ENCODE measurements around the gene OSGIN1. TPM values are rescaled to one million over a fixed set of nuclear protein-coding genes. Genes with fewer than 3 reads are reported as not detected.

Gene OSGIN1
- total RNA-seq, 1 experiment from 2014 or later: 9.8 TPM

GRCh38 chr16:83951544-83951943 is 1.5 kb upstream of the OSGIN1 start:
- no peak for ATAC-seq

DNA sequence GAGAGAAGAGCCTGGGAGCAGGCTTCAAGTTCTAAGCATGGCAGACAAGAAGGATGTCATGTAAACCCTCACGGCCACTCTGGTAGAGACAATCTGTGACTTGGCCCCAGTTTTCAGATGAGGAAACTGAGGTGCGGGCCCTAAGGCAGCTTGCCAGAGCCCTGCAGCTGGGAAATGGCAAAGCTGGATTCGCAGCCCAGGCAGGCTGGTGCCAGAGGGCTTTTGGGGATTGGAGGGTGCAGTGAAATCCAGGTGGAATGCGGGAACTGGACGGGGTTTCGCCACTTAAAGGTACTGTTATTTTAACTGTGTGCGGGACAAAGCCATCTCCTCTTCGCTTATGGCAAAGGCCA is 477 bp upstream of the OSGIN1 start:
- Histone ChIP-seq H3F3A (ENCODE audit: low read length, unreplicated experiment) (no peaks in the 10 kb centered on the region), H3K9ac (ENCODE audit: low read length) (peak overlapping the region; percentile 75), H3K36me3 (ENCODE audit: low read depth, low read length) (no peaks in the 10 kb centered on the region), H2AFZ (ENCODE audit: low read length) (peak overlapping the region; percentile 88), H3K4me2 (ENCODE audit: low read length) (peak overlapping the region; percentile 99), H4K20me1 (ENCODE audit: low read length) (no peaks in the 10 kb centered on the region), H3K9me3 (ENCODE audit: low read length) (no peaks in the 10 kb centered on the region), H3K9me2 (replicated peaks; ENCODE audit: low read length) (no peaks in the 10 kb centered on the region), H3K4me1 (ENCODE audit: insufficient read depth, low read length) (peaks cover 15% of the 10 kb centered on the region), H3K79me2 (ENCODE audit: low read length) (peaks cover 18% of the 10 kb centered on the region), H3K27ac (ENCODE audit: low read length) (peak overlapping the region; percentile 72), H3K4me3 (ENCODE audit: low read length) (peak overlapping the region; percentile 79; the same call in 1 of the 2 replicates), H3K27me3 (ENCODE audit: low read length) (no peaks in the 10 kb centered on the region)
- intact Hi-C loops (cut with micrococcal nuclease): no loop called here
- no TSS peak for BruUV-seq (replicated peaks)
- TF ChIP-seq, protein P1, sequence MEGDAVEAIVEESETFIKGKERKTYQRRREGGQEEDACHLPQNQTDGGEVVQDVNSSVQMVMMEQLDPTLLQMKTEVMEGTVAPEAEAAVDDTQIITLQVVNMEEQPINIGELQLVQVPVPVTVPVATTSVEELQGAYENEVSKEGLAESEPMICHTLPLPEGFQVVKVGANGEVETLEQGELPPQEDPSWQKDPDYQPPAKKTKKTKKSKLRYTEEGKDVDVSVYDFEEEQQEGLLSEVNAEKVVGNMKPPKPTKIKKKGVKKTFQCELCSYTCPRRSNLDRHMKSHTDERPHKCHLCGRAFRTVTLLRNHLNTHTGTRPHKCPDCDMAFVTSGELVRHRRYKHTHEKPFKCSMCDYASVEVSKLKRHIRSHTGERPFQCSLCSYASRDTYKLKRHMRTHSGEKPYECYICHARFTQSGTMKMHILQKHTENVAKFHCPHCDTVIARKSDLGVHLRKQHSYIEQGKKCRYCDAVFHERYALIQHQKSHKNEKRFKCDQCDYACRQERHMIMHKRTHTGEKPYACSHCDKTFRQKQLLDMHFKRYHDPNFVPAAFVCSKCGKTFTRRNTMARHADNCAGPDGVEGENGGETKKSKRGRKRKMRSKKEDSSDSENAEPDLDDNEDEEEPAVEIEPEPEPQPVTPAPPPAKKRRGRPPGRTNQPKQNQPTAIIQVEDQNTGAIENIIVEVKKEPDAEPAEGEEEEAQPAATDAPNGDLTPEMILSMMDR (conservative IDR thresholded peaks at IDR 0.05; ENCODE audit: low read depth, low read length): no peak
- TF ChIP-seq EZH2 (IDR thresholded peaks at IDR 0.05; ENCODE audit: low read length, unreplicated experiment) (no peak), EZH2phosphoT487 (IDR thresholded peaks at IDR 0.05; ENCODE audit: borderline replicate concordance, low read length) (no peak)
- DNase-seq (peak; percentile 74), ATAC-seq (peak; percentile 21)
- ChIA-PET POLR2A (ENCODE audit: unreplicated experiment) (no interaction called here), CTCF (no interaction called here)

More at GRCh38 chr16:83951544-83951943, 1.5 kb upstream of the OSGIN1 start:
- Histone ChIP-seq H3K79me2 (ENCODE audit: low read length) (peaks cover 18% of the 10 kb centered on the region), H2AFZ (ENCODE audit: low read length) (no peak overlapping the region), H3K9me3 (ENCODE audit: low read length) (no peaks in the 10 kb centered on the region), H3K4me3 (ENCODE audit: low read length) (no peak overlapping the region), H3K9ac (ENCODE audit: low read length) (no peak overlapping the region), H4K20me1 (ENCODE audit: low read length) (no peaks in the 10 kb centered on the region), H3K9me2 (replicated peaks; ENCODE audit: low read length) (no peaks in the 10 kb centered on the region), H3K27ac (ENCODE audit: low read length) (no peak overlapping the region), H3K36me3 (ENCODE audit: low read depth, low read length) (no peaks in the 10 kb centered on the region), H3F3A (ENCODE audit: low read length, unreplicated experiment) (no peaks in the 10 kb centered on the region), H3K27me3 (ENCODE audit: low read length) (no peaks in the 10 kb centered on the region), H3K4me2 (ENCODE audit: low read length) (no peak overlapping the region), H3K4me1 (ENCODE audit: insufficient read depth, low read length) (peaks cover 15% of the 10 kb centered on the region)
- POLR2A ChIA-PET (ENCODE audit: unreplicated experiment): no interaction called here
- intact Hi-C loops (cut with micrococcal nuclease): no loop called here
- DNase-seq: no peak
- CTCF ChIA-PET: no interaction called here
- TF ChIP-seq, protein P1 (conservative IDR thresholded peaks at IDR 0.05; ENCODE audit: low read depth, low read length): no peak
- no peak for TF ChIP-seq EZH2 (IDR thresholded peaks at IDR 0.05; ENCODE audit: low read length, unreplicated experiment)
- TF ChIP-seq EZH2phosphoT487 (IDR thresholded peaks at IDR 0.05; ENCODE audit: borderline replicate concordance, low read length): no peak
- no TSS peak for BruUV-seq (replicated peaks)

- no peaks in the 10 kb centered on the region for H4K20me1 ChIP-seq (ENCODE audit: low read length)
- H2AFZ ChIP-seq (ENCODE audit: low read length): peak overlapping the region; percentile 88
- H3K79me2 ChIP-seq (ENCODE audit: low read length): peaks cover 18% of the 10 kb centered on the region
- TSS peak; percentile 49 for BruUV-seq (replicated peaks)
- H3K9me3 ChIP-seq (ENCODE audit: low read length): no peaks in the 10 kb centered on the region
- H3F3A ChIP-seq (ENCODE audit: low read length, unreplicated experiment): no peaks in the 10 kb centered on the region
- no peaks in the 10 kb centered on the region for H3K9me2 ChIP-seq (replicated peaks; ENCODE audit: low read length)
- H3K4me1 ChIP-seq (ENCODE audit: insufficient read depth, low read length): peaks cover 15% of the 10 kb centered on the region
- DNase-seq: peak; percentile 58
- H3K4me2 ChIP-seq (ENCODE audit: low read length): peak overlapping the region; percentile 99
- CTCF ChIA-PET: interaction anchor here (0.8 to 1.8 kb wide), 3 partner anchors 27 to 60 kb away, joined by 3 to 7 read pairs (median 7); no protein-coding TSS in a partner anchor
- H3K27me3 ChIP-seq (ENCODE audit: low read length): no peaks in the 10 kb centered on the region
- intact Hi-C loops (cut with micrococcal nuclease): loop anchor here (1.0 kb wide), 1 partner anchor 28 kb away; no protein-coding TSS in a partner anchor
- H3K9ac ChIP-seq (ENCODE audit: low read length): peak overlapping the region; percentile 75
- ATAC-seq: peak; percentile 57
- peak overlapping the region; percentile 72 for H3K27ac ChIP-seq (ENCODE audit: low read length)
- H3K4me3 ChIP-seq (ENCODE audit: low read length): peak overlapping the region; percentile 79
- no peaks in the 10 kb centered on the region for H3K36me3 ChIP-seq (ENCODE audit: low read depth, low read length)
- TF ChIP-seq, protein P1 (conservative IDR thresholded peaks at IDR 0.05; ENCODE audit: low read depth, low read length): peak; percentile 65
- TF ChIP-seq EZH2 (IDR thresholded peaks at IDR 0.05; ENCODE audit: low read length, unreplicated experiment): no peak
- no peak for TF ChIP-seq EZH2phosphoT487 (IDR thresholded peaks at IDR 0.05; ENCODE audit: borderline replicate concordance, low read length)
- POLR2A ChIA-PET (ENCODE audit: unreplicated experiment): no interaction called here
These were observed 946 bp downstream of the OSGIN1 start for GRCh38 chr16:83953796-83954576.
